Suppressor macrophage treated with lipopolysaccharide for 4 hours (primary cell): ENCODE results near the gene PSMA8.
"Not testable (repeated sequence)": the region's sequence is repeated elsewhere in the genome, so short reads cannot be mapped to it uniquely, and the experiment has no call there.

Experiments used
- DNase-seq: peaks from one replicate; pipeline ENCODE4 v3.0.0-alpha.2; 2020

PSMA8 gene

GRCh38 chr18:26133652-26134051 lies at the start of gene PSMA8:
PSMA8 (plus strand) TSS chr18:26133869; CDS start chr18:26133966, 97 bp downstream.
- DNase-seq: no peak

GRCh38 chr18:26085056-26085455 lies 48.6 kb upstream of the PSMA8 start:
- no peak for DNase-seq

- no peak for DNase-seq
Observed at GRCh38 chr18:26086959-26087358, 46.7 kb upstream of the PSMA8 start.

- peak; percentile 42 for DNase-seq
Observed at GRCh38 chr18:26088487-26088886, 45.2 kb upstream of the PSMA8 start.

- peak; percentile 34 for DNase-seq
Observed at GRCh38 chr18:26089293-26090129, 44.2 kb upstream of the PSMA8 start.

GRCh38 chr18:26090130-26091046 lies 43.3 kb upstream of the PSMA8 start, which contains the start of gene SS18:
SS18 (minus strand) TSS chr18:26090613; CDS start chr18:26090569, 44 bp downstream.
- DNase-seq: peak; percentile 98

- DNase-seq: peak; percentile 58
Observed at GRCh38 chr18:26091047-26091630, 42.5 kb upstream of the PSMA8 start.

GRCh38 chr18:26096852-26097251 lies 36.8 kb upstream of the PSMA8 start:
- no peak for DNase-seq

- no peak for DNase-seq
Observed at GRCh38 chr18:26097563-26097962, 36.1 kb upstream of the PSMA8 start.

GRCh38 chr18:26103579-26103978 lies 30.1 kb upstream of the PSMA8 start:
- no peak for DNase-seq

GRCh38 chr18:26104035-26104434 lies 29.6 kb upstream of the PSMA8 start:
- DNase-seq: no peak

GRCh38 chr18:26119246-26119645 lies 14.4 kb upstream of the PSMA8 start:
- DNase-seq: no peak

- no peak for DNase-seq
Observed at GRCh38 chr18:26121476-26121875, 12.2 kb upstream of the PSMA8 start.

- DNase-seq: not testable (repeated sequence)
Observed at GRCh38 chr18:26121994-26122393, 11.7 kb upstream of the PSMA8 start.

- DNase-seq: no peak
Observed at GRCh38 chr18:26127786-26128185, 5.9 kb upstream of the PSMA8 start.

- not testable (repeated sequence) for DNase-seq
Observed at GRCh38 chr18:26128192-26128591, 5.5 kb upstream of the PSMA8 start.

GRCh38 chr18:26134107-26134506 lies 438 bp downstream of the PSMA8 start:
- no peak for DNase-seq

- no peak for DNase-seq
Observed at GRCh38 chr18:26135548-26135947, 1.9 kb downstream of the PSMA8 start.

- no peak for DNase-seq
Observed at GRCh38 chr18:26157326-26157725, 23.7 kb downstream of the PSMA8 start.

- no peak for DNase-seq
Observed at GRCh38 chr18:26159353-26159752, 25.7 kb downstream of the PSMA8 start.

- no peak for DNase-seq
Observed at GRCh38 chr18:26164571-26164970, 30.9 kb downstream of the PSMA8 start.

GRCh38 chr18:26167592-26167991 lies 33.9 kb downstream of the PSMA8 start:
- not testable (repeated sequence) for DNase-seq

GRCh38 chr18:26175481-26175880 lies 41.8 kb downstream of the PSMA8 start:
- no peak for DNase-seq
